ENCODE measurements around the gene PTPN14. TPM values are rescaled to one million over a fixed set of nuclear protein-coding genes. Genes with fewer than 3 reads are reported as not detected.
A peak's percentile ranks its signal among the peaks of the same experiment; 100 is the strongest.

The PTPN14 gene
- total and polyA plus RNA-seq, 2 of the 4 experiments (the other 2 are of a cell fraction), result 21.5 to 31.7 TPM

- Histone ChIP-seq H3K18ac (ENCODE audit: low read depth, low read length) (no peak overlapping the region), H3K4me3 (ENCODE audit: insufficient read depth, low read depth, low read length) (no peak overlapping the region), H3K56ac (ENCODE audit: extremely low read depth, insufficient read depth, low read length) (no peak overlapping the region), H3K36me3 (ENCODE audit: control insufficient read depth, insufficient read depth, low read length) (no peaks in the 10 kb centered on the region), H4K8ac (ENCODE audit: low read depth in 2 of 2, low read length in 2 of 2) (no peak overlapping the region; a peak in 1 of 4 replicates), H2AK9ac (replicated peaks; ENCODE audit: low read depth, low read length, poor library complexity) (no peak overlapping the region), H3K4me1 (ENCODE audit: control insufficient read depth, insufficient read depth, low read length) (peaks cover 18% of the 10 kb centered on the region), H2BK20ac (ENCODE audit: low read depth, low read length) (no peak overlapping the region), H4K20me1 (ENCODE audit: insufficient read depth, low read length) (peaks cover 13% of the 10 kb centered on the region), H3K27ac (ENCODE audit: insufficient read depth, low read length) (no peak overlapping the region), H3K9me3 (ENCODE audit: control insufficient read depth, insufficient read depth, low read length) (no peaks in the 10 kb centered on the region), H3K9me1 (ENCODE audit: insufficient read depth, low read length) (peaks cover 15% of the 10 kb centered on the region), H3K23ac (ENCODE audit: low read depth, low read length) (no peak overlapping the region), H3K9ac (ENCODE audit: low read depth, low read length) (no peak overlapping the region), H3K4me2 (ENCODE audit: low read depth, low read length) (no peak overlapping the region), H2BK15ac (ENCODE audit: low read depth, low read length) (no peak overlapping the region; the same call in 2 of the 3 replicates), H3K14ac (replicated peaks; ENCODE audit: low read depth, low read length) (no peak overlapping the region), H2BK5ac (ENCODE audit: low read depth, low read length, poor library complexity, severe bottlenecking) (peak overlapping the region; percentile 75), H2BK120ac (ENCODE audit: low read depth, low read length) (peak overlapping the region; percentile 8; the same call in 1 of the 2 replicates), H2AFZ (replicated peaks; ENCODE audit: low read length, poor library complexity) (no peak overlapping the region), H4K5ac (ENCODE audit: low read depth, low read length) (no peak overlapping the region), H4K91ac (ENCODE audit: insufficient read depth, low read depth, low read length) (no peak overlapping the region), H3K4ac (ENCODE audit: low read depth, low read length) (no peak overlapping the region; the same call in 1 of the 2 replicates), H3K79me1 (ENCODE audit: low read depth in 1 of 2, low read length in 2 of 2) (peaks cover 30 to 61% of the 10 kb centered on the region in 2 experiments), H3K27me3 (ENCODE audit: control insufficient read depth, insufficient read depth, low read length) (no peaks in the 10 kb centered on the region), H2AK5ac (ENCODE audit: low read depth, low read length) (peak overlapping the region; percentile 67; the same call in 1 of the 2 replicates)
- DNase-seq (no peak), ATAC-seq (ENCODE audit: low read depth) (no peak)
- intact Hi-C loops (cut with micrococcal nuclease) (no loop called here), in situ Hi-C loops (cut with MboI; ENCODE audit: low sequenced_read_pairs) (no loop called here), dilution Hi-C loops (cut with HindIII; ENCODE audit: low sequenced_read_pairs, unreplicated experiment) (no loop called here)
- POLR2A ChIA-PET (ENCODE audit: unreplicated experiment), result no interaction called here
- BruUV-seq (replicated peaks), result no TSS peak
- TF ChIP-seq SMC3 (IDR thresholded peaks at IDR 0.05; ENCODE audit: low read depth, low read length) (no peak), CEBPB (IDR thresholded peaks at IDR 0.05; ENCODE audit: low read depth, low read length) (peak; percentile 19; the same call in 1 of the 2 replicates)
- CTCF ChIA-PET, result no interaction called here
- WGBS, 2 experiments (ENCODE audit: extremely low coverage in 2 of 2, insufficient read length in 1 of 2), result no CpG with 5 or more reads among the region's 5 CpGs
Measured at GRCh38 chr1:214425716-214426425, 125.5 kb downstream of the PTPN14 start.

Measured in IMR-90 (cell line).